HG03354 (cell line): Measurements from ENCODE around the gene NEK1.
A peak's percentile ranks its signal among the peaks of the same experiment; 100 is the strongest.

Source experiments
- ATAC-seq: cut with Tn5 transposase; IDR thresholded peaks from one replicate; pipeline ENCODE4 v1.9.1; 2021; ENCODE audit warnings: mild to moderate bottlenecking; ENCODE audit not compliant: unreplicated experiment, poor library complexity, severe bottlenecking

Gene NEK1

GRCh38 chr4:169611991-169612870, at the start of gene NEK1:
TSS of gene NEK1 (minus strand) at chr4:169612583. CDS start at chr4:169602630, 9,953 bp downstream.
- ATAC-seq: peak; percentile 93

- no peak for ATAC-seq
Measured at GRCh38 chr4:169661761-169662160, 49.4 kb upstream of the NEK1 start.

- no peak for ATAC-seq
Measured at GRCh38 chr4:169660929-169661328, 48.5 kb upstream of the NEK1 start.

- ATAC-seq: peak; percentile 97
Measured at GRCh38 chr4:169659716-169660670, 47.6 kb upstream of the NEK1 start.

- no peak for ATAC-seq
Measured at GRCh38 chr4:169658975-169659715, 46.8 kb upstream of the NEK1 start.

GRCh38 chr4:169658196-169658595, 45.8 kb upstream of the NEK1 start:
- no peak for ATAC-seq

GRCh38 chr4:169657470-169658107, 45.2 kb upstream of the NEK1 start:
- ATAC-seq: no peak

GRCh38 chr4:169655401-169655800, 43.0 kb upstream of the NEK1 start:
- ATAC-seq: no peak

- ATAC-seq: no peak
Measured at GRCh38 chr4:169652535-169652934, 40.2 kb upstream of the NEK1 start.

- no peak for ATAC-seq
Measured at GRCh38 chr4:169650227-169650936, 38.0 kb upstream of the NEK1 start.

GRCh38 chr4:169649545-169650226, 37.3 kb upstream of the NEK1 start:
- ATAC-seq: no peak

- ATAC-seq: no peak
Measured at GRCh38 chr4:169645627-169646026, 33.2 kb upstream of the NEK1 start.

- no peak for ATAC-seq
Measured at GRCh38 chr4:169644802-169645201, 32.4 kb upstream of the NEK1 start.

GRCh38 chr4:169640261-169640870, 28.0 kb upstream of the NEK1 start:
- ATAC-seq: no peak

GRCh38 chr4:169634975-169635374, 22.6 kb upstream of the NEK1 start:
- ATAC-seq: no peak

GRCh38 chr4:169632896-169633295, 20.5 kb upstream of the NEK1 start:
- no peak for ATAC-seq

- ATAC-seq: no peak
Measured at GRCh38 chr4:169630069-169630468, 17.7 kb upstream of the NEK1 start.

GRCh38 chr4:169628579-169628978, 16.2 kb upstream of the NEK1 start:
- ATAC-seq: no peak
